Measurements from ENCODE around the gene GNAZ.

Gene GNAZ

DNA sequence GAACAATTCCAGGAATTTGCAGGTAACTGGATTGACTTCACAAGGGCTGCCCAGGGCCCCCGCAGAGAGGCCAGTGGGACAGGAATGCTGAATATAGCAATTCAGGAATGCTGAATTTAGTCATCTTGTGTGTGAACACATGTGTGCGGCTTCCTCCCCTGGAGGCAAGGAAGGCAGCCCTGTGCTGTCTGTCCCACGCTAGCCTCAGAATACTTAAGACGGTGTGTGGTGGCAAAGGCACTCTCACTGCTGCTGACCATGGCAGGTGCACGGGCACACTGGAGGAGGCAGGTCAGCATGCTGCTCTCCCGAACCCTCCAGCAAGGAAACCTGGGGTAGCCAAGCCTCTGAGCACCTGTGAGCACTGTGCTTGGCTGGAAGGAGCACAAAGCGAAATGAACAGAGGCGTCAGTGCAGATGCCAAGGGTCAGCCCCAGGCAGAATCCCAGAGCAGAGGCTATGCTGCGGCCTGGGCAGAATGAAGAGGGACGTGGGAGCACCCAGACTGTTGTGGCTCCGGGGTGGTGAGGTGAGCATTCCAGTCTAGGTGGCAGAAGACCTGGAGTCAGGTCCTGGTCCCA, 2.7 kb downstream of the GNAZ start:
- Histone ChIP-seq H3K27ac (ENCODE audit: low read depth, low read length, severe bottlenecking) (no peak overlapping the region), H3K4me3 (ENCODE audit: extremely low read depth, insufficient read depth, low read length, poor library complexity, severe bottlenecking) (no peak overlapping the region), H3K9me3 (ENCODE audit: control insufficient read depth, low read length) (no peaks in the 10 kb centered on the region), H3K4me1 (ENCODE audit: control insufficient read depth, insufficient read depth, low read length, poor library complexity, severe bottlenecking) (no peaks in the 10 kb centered on the region), H3K36me3 (ENCODE audit: control insufficient read depth, insufficient read depth, low read length) (no peaks in the 10 kb centered on the region)
- 90 to 93% methylated on average over 9 to 11 of the region's 11 CpGs for WGBS, 2 experiments (ENCODE audit: insufficient coverage in 2 of 2)

DNA sequence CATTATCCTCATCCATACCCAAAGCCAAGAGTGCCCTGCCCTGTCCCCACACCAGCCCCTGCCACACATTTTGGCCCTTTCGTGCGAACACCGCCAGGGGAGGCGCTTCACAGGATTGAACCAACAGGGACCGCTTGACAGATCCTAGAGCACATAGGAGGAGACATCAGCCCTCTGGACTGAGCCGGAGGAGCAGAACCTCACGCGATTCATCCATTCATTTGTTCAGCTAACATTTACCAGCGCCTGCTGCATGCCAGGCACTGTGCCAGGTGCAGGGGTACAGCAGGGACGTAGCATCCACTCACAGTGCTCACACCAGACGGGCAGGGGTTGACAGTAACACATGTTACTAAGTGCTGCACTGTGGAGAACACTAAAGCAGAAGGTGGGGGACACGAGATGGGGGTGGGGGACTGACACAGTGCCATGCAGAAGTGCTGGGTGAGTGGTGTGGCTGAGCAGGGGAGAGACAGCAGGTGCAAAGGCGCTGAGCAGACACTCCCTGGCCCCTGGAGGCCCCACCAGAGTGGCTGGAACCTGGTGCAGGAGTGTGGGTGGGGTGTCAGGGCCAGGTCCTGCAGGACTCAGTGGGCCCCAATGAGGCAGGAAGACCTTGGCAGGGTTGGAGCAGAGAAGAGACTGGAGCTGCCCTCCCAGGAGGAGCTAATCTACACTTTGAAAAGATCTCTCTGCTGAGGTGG, 3.4 kb downstream of the GNAZ start:
- H3K36me3 ChIP-seq (ENCODE audit: control insufficient read depth, insufficient read depth, low read length): no peaks in the 10 kb centered on the region
- no peak overlapping the region for H3K27ac ChIP-seq (ENCODE audit: low read depth, low read length, severe bottlenecking)
- 84 to 88% methylated on average over 13 of the region's 13 CpGs for WGBS, 2 experiments (ENCODE audit: insufficient coverage in 2 of 2)
- H3K4me1 ChIP-seq (ENCODE audit: control insufficient read depth, insufficient read depth, low read length, poor library complexity, severe bottlenecking): no peaks in the 10 kb centered on the region
- H3K9me3 ChIP-seq (ENCODE audit: control insufficient read depth, low read length): no peaks in the 10 kb centered on the region
- no peak overlapping the region for H3K4me3 ChIP-seq (ENCODE audit: extremely low read depth, insufficient read depth, low read length, poor library complexity, severe bottlenecking)

DNA sequence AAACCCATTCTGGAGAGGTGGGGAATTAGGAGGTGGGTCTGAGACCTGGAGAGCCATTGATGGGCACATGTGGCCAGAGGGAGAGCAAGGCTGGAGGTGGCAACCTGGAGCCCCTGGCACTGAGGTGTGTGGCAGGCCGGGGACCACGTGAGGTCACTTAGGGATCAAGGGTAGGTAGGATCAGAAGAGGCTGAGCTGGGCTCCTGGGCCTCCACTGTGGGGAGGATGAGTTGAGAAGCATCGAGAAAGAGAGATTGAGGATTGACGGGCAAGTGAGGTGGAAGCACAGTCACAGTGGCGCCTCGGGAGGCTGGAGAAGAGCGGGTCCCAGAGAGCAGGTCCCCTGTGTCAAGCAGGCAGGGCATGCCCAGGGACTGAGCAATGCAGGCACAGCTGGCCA, 4.1 kb downstream of the GNAZ start:
- no peaks in the 10 kb centered on the region for H3K4me1 ChIP-seq (ENCODE audit: control insufficient read depth, insufficient read depth, low read length, poor library complexity, severe bottlenecking)
- H3K4me3 ChIP-seq (ENCODE audit: extremely low read depth, insufficient read depth, low read length, poor library complexity, severe bottlenecking): no peak overlapping the region
- no peak overlapping the region for H3K27ac ChIP-seq (ENCODE audit: low read depth, low read length, severe bottlenecking)
- no peaks in the 10 kb centered on the region for H3K36me3 ChIP-seq (ENCODE audit: control insufficient read depth, insufficient read depth, low read length)
- no peaks in the 10 kb centered on the region for H3K9me3 ChIP-seq (ENCODE audit: control insufficient read depth, low read length)
- WGBS, 2 experiments (ENCODE audit: insufficient coverage in 2 of 2): 79 to 89% methylated on average over 6 to 7 of the region's 7 CpGs

- Histone ChIP-seq H3K27ac (ENCODE audit: low read depth, low read length, severe bottlenecking) (no peak overlapping the region), H3K4me1 (ENCODE audit: control insufficient read depth, insufficient read depth, low read length, poor library complexity, severe bottlenecking) (no peaks in the 10 kb centered on the region), H3K36me3 (ENCODE audit: control insufficient read depth, insufficient read depth, low read length) (no peaks in the 10 kb centered on the region), H3K9me3 (ENCODE audit: control insufficient read depth, low read length) (no peaks in the 10 kb centered on the region), H3K4me3 (ENCODE audit: extremely low read depth, insufficient read depth, low read length, poor library complexity, severe bottlenecking) (no peak overlapping the region)
- WGBS, 2 experiments (ENCODE audit: insufficient coverage in 2 of 2): 95 to 100% methylated on average over 1 to 3 of the region's 4 CpGs
Observed at GRCh38 chr22:23075050-23075449, 4.7 kb downstream of the GNAZ start.

GRCh38 chr22:23075525-23076216, 5.4 kb downstream of the GNAZ start:
- H3K36me3 ChIP-seq (ENCODE audit: control insufficient read depth, insufficient read depth, low read length): no peaks in the 10 kb centered on the region
- H3K9me3 ChIP-seq (ENCODE audit: control insufficient read depth, low read length): no peaks in the 10 kb centered on the region
- H3K27ac ChIP-seq (ENCODE audit: low read depth, low read length, severe bottlenecking): no peak overlapping the region
- no peaks in the 10 kb centered on the region for H3K4me1 ChIP-seq (ENCODE audit: control insufficient read depth, insufficient read depth, low read length, poor library complexity, severe bottlenecking)
- 88 to 92% methylated on average over 7 to 8 of the region's 9 CpGs for WGBS, 2 experiments (ENCODE audit: insufficient coverage in 2 of 2)
- no peak overlapping the region for H3K4me3 ChIP-seq (ENCODE audit: extremely low read depth, insufficient read depth, low read length, poor library complexity, severe bottlenecking)

DNA sequence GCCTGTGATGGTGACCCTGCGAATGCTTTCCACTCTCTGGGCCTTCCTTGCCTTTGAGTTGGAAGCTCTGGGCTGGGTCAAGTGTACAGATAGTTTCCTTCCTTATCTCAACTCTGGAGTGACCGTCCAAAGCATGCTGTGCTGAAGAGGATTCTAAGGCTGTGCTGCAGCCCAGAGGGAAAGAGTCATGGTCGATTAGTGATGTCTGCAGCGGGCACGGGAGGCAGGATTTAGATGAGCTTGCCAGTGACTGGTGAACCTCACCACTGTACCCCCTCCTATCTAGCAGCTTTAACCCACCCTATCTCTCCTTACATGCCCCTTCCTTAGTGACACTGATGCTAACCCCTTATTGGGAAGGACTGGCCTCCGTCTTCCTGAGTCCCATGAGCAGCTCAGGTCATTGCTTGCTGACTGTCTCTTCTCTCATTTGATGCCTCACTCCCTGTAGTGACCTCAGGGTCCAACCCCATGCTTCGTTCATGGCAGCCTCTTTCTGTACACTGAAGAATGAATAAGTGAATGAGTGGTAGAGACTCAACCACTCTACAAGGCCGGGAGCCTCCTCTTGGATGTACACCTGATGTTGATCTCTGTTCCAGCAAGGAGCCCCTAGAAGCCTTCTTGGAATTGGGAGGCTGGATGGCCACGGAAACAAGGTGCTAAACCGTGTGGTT, 6.7 kb downstream of the GNAZ start:
- no peaks in the 10 kb centered on the region for H3K36me3 ChIP-seq (ENCODE audit: control insufficient read depth, insufficient read depth, low read length)
- no peaks in the 10 kb centered on the region for H3K9me3 ChIP-seq (ENCODE audit: control insufficient read depth, low read length)
- no peaks in the 10 kb centered on the region for H3K4me1 ChIP-seq (ENCODE audit: control insufficient read depth, insufficient read depth, low read length, poor library complexity, severe bottlenecking)
- WGBS, 2 experiments (ENCODE audit: insufficient coverage in 2 of 2): 91% methylated on average over 6 to 7 of the region's 10 CpGs
- no peak overlapping the region for H3K27ac ChIP-seq (ENCODE audit: low read depth, low read length, severe bottlenecking)
- H3K4me3 ChIP-seq (ENCODE audit: extremely low read depth, insufficient read depth, low read length, poor library complexity, severe bottlenecking): no peak overlapping the region

DNA sequence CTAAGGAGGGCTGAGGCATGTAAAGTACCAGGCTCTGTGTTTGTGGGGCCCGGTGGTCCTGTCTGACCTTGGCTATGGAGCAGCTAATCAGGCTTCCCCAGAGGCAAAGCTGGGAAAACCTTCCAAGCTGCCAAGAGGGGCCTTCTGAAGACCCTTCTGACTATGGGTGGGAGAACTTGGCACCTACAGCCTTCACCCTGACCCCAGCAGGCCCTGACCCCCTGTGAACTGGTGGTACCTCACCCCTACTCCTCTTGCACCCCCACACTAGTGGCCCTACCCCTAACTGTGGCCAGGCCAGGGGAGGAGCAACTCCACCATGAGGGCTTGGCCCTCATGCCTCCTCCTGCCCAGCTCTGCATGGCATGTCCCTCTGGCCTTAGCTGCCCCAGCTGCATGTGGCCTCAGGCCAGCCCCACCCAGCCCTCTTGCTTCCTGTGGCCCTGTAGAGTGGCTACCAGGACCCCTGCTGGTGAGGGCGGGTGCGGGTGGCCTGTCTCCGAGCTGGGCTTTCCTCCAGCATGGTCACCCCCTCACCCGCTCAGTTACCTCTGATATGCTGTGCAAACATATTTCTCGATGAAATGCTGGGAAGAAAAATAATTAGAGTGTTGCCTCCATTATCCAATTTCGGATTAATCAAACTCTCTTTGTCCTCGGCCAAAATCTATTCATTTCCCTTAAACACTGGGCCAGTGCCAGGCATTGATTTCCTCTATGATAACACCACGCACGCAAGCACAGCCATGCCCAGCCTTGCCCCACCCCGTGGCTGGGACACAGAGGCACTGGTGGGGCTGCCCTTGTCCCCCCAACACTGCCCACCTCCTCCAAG, 7.5 kb downstream of the GNAZ start:
- Histone ChIP-seq H3K4me1 (ENCODE audit: control insufficient read depth, insufficient read depth, low read length, poor library complexity, severe bottlenecking) (no peaks in the 10 kb centered on the region), H3K27ac (ENCODE audit: low read depth, low read length, severe bottlenecking) (no peak overlapping the region), H3K4me3 (ENCODE audit: extremely low read depth, insufficient read depth, low read length, poor library complexity, severe bottlenecking) (no peak overlapping the region), H3K9me3 (ENCODE audit: control insufficient read depth, low read length) (no peaks in the 10 kb centered on the region), H3K36me3 (ENCODE audit: control insufficient read depth, insufficient read depth, low read length) (no peaks in the 10 kb centered on the region)
- 87 to 94% methylated on average over 6 to 8 of the region's 11 CpGs for WGBS, 2 experiments (ENCODE audit: insufficient coverage in 2 of 2)

DNA sequence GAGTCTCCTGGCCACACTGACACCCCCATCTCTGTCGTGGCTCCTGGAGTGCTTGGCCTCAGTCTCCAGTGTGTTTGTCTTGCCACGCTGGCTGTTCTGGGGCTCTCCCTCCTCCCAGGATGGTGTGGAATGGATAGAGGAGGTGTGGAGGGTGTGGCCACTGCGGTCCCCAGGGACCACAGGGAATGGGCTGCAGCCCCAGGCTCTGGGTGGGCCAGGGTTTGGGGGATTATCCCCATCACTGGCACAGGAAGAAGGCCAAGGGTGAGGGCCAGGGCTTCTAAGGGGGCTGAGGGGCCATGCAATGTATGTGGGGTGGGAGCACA, 8.1 kb downstream of the GNAZ start:
- no peaks in the 10 kb centered on the region for H3K4me1 ChIP-seq (ENCODE audit: control insufficient read depth, insufficient read depth, low read length, poor library complexity, severe bottlenecking)
- no peaks in the 10 kb centered on the region for H3K9me3 ChIP-seq (ENCODE audit: control insufficient read depth, low read length)
- WGBS, 2 experiments (ENCODE audit: insufficient coverage in 2 of 2): 100% methylated on average over 1 of the region's 3 CpGs; no CpG with 5 or more reads in 1 of the 2 experiments
- no peak overlapping the region for H3K27ac ChIP-seq (ENCODE audit: low read depth, low read length, severe bottlenecking)
- no peak overlapping the region for H3K4me3 ChIP-seq (ENCODE audit: extremely low read depth, insufficient read depth, low read length, poor library complexity, severe bottlenecking)
- no peaks in the 10 kb centered on the region for H3K36me3 ChIP-seq (ENCODE audit: control insufficient read depth, insufficient read depth, low read length)

DNA sequence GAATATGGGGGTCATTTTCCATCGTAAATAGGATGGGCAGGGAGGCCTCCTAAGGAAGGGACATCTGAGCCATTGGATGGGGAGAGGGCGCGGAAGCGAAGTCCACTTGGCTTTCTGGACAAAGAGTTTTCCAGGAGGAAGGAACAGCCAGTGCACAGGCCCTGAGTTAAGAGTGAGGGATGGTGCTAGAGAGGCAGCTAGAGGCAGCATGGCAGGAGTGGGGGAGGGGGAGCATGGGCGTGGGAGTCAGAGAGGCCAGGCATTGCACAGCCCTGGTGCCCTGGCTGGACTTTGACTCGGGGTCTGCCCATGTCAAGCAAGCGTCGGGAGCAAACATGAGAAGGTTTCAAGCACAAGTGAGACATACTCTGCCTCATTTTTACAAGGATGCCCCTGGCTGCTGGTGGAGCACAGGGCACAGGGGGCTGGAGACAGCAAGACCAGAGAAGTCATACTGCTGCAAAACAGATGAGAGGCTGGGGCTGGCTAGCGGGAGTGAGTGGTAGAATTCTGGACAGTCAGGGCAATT, 9.0 kb downstream of the GNAZ start:
- no peaks in the 10 kb centered on the region for H3K36me3 ChIP-seq (ENCODE audit: control insufficient read depth, insufficient read depth, low read length)
- WGBS, 2 experiments (ENCODE audit: insufficient coverage in 2 of 2): 94 to 96% methylated on average over 8 to 9 of the region's 9 CpGs
- no peak overlapping the region for H3K4me3 ChIP-seq (ENCODE audit: extremely low read depth, insufficient read depth, low read length, poor library complexity, severe bottlenecking)
- no peaks in the 10 kb centered on the region for H3K9me3 ChIP-seq (ENCODE audit: control insufficient read depth, low read length)
- H3K4me1 ChIP-seq (ENCODE audit: control insufficient read depth, insufficient read depth, low read length, poor library complexity, severe bottlenecking): no peaks in the 10 kb centered on the region
- H3K27ac ChIP-seq (ENCODE audit: low read depth, low read length, severe bottlenecking): no peak overlapping the region
